Spleen (tissue), 11 donors: ENCODE measurements around the gene MAST2. TPM values are rescaled to one million over a fixed set of nuclear protein-coding genes. Genes with fewer than 3 reads are reported as not detected.

ENCODE experiments used
- DNase-seq: peaks from one replicate; pipeline ENCODE4 v3.0.0-alpha.2; 2020
- H3K27ac ChIP-seq, 8 donors: fragments of 200-600 bp; sonication (generic) in 7 of 8; 1 replicate in 4 of 8; 2 replicates in 4 of 8; pipeline versions ENCODE4 v1.5.0 to v1.8.0; 2016 to 2021; ENCODE audit warnings: inconsistent platforms in 4 of 8, mild to moderate bottlenecking in 4 of 8, moderate library complexity in 1 of 8
- H3K27me3 ChIP-seq, 7 donors: fragments of 200-600 bp; sonication (generic) in 6 of 7; replicated peaks in 1 of 7; 1 replicate in 4 of 7; 2 replicates in 3 of 7; pipeline versions ENCODE4 v1.5.0 to v1.8.0; 2016 to 2021; ENCODE audit warnings: inconsistent platforms in 3 of 7, mild to moderate bottlenecking in 1 of 7
- H3K36me3 ChIP-seq, 6 donors: fragments of 200-600 bp; sonication (generic) in 5 of 6; 1 replicate in 4 of 6; 2 replicates in 2 of 6; pipeline versions ENCODE4 v1.5.0 to v1.8.0; 2016 to 2021; ENCODE audit warnings: inconsistent platforms in 2 of 6
- H3K4me1 ChIP-seq, 6 donors: fragments of 200-600 bp; sonication (generic) in 5 of 6; 1 replicate in 3 of 6; 2 replicates in 3 of 6; pipeline versions ENCODE4 v1.5.0 to v1.8.0; 2016 to 2021; ENCODE audit warnings: inconsistent platforms in 3 of 6
- H3K4me3 ChIP-seq, 8 donors: fragments of 200-600 bp; sonication (generic) in 7 of 8; 1 replicate in 4 of 8; 2 replicates in 4 of 8; pipeline versions ENCODE4 v1.5.0 to v1.8.0; 2016 to 2021; ENCODE audit warnings: inconsistent platforms in 4 of 8, mild to moderate bottlenecking in 4 of 8, moderate library complexity in 2 of 8
- H3K9me3 ChIP-seq, 8 donors: fragments of 200-600 bp; sonication (generic) in 7 of 8; 1 replicate in 4 of 8; 2 replicates in 4 of 8; pipeline versions ENCODE4 v1.5.0 to v1.8.0; 2016 to 2021; ENCODE audit warnings: inconsistent platforms in 4 of 8
- POLR2A ChIP-seq, 3 donors: fragments of 450-650 bp; IDR thresholded peaks; one replicate each; pipeline ENCODE4 v1.5.1; 2017; ENCODE audit warnings: antibody characterized with exemption in 3 of 3, mild to moderate bottlenecking in 1 of 3
- POLR2AphosphoS5 ChIP-seq, 3 donors: sonication (generic); formaldehyde crosslinking; IDR thresholded peaks; one replicate each; pipeline ENCODE4 v1.5.1; 2017; ENCODE audit warnings: antibody characterized with exemption in 3 of 3
- WGBS, 5 donors: extraction: QIAGEN DNeasy Blood & Tissue Kit in 3 of 5; methylation state at CpG; one replicate each; pipeline versions ENCODE4 v1.1.5 to v1.1.7; 2013 to 2018; 5-methylcytosine and 5-hydroxymethylcytosine counted together
- intact Hi-C: fragments of 100-400 bp; cut with DNase I; formaldehyde crosslinking; loops from one replicate; pipeline ENCODE4 v1.15.0; 2023; ENCODE audit warnings: low total_unique reads
- polyA plus RNA-seq, 3 donors: library from polyadenylated mRNA; stranded (reverse); fragments of 200-250 nt; gene quantifications; one replicate each; pipeline ENCODE4 v1.2.1, GENCODE V29; 2013
- total RNA-seq, 7 donors: library from RNA; depleted of rRNA in 3 of 7; stranded (reverse); fragments of >200 nt in 3 of 7; fragmentation: NEBNext Ultra II Directional in 4 of 7; extraction: Animal tissue kit (Norgen Biotek cat#: 25700) in 4 of 7; gene quantifications; one replicate each; pipeline versions ENCODE4 v1.1.0 to v1.2.1, GENCODE V29; 2016 to 2021
- TF ChIP-seq, protein P1 (sequence below), 11 experiments: fragments of 200-600 bp in 7 of 11; fragments of 450-650 bp in 4 of 11; sonication (generic) in 4 of 11; IDR thresholded peaks in 8 of 11; conservative IDR thresholded peaks in 3 of 11; 1 replicate in 7 of 11; 2 replicates in 4 of 11; pipeline versions ENCODE4 v1.4.0 to v1.8.0; 2016 to 2021; ENCODE audit warnings: antibody characterized with exemption in 11 of 11, inconsistent platforms in 4 of 11, mild to moderate bottlenecking in 1 of 11
- donor health status: healthy with polysubstance abuse.
- donor health status: DM: no; HTN: no; CAD: no; lungs with moderate emphysema.
- donor health status: DM: no; HTN: no; CAD: no.
- donor health status: Bipolar disorder and iron deficiency.
- donor health status: healthy.
- donor health status: DM: no; HTN: no; CAD: no.
- donor health status: DM: yes; HTN: yes; CAD: no.

The MAST2 gene
- total and polyA plus RNA-seq, 10 donors = 3.6 to 19.4 (median 12.9) TPM

DNA sequence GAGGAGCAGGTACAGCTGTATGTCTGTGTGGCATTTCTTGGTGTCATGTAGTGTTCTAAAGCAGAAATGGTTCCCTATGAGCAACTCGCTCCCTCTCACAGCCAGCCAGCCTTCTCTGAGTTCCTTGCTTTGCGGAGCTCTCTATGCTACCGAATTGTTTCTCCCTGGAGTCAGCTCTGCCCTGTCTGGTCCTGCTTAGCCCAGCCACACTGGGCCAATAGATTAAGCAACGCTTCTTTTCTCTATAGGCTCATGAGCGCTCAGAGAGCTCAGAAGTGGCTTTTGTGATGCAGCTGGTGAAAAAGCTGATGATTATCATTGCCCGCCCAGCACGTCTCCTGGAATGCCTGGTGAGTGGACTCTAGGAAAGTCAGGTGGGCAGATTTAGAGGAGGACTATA lies 215.9 kb downstream of the MAST2 start:
- WGBS, 5 donors = 94 to 99% (median 97%) methylated on average over 7 of the region's 7 CpGs
- peaks cover 0 to 9% (median 0%) of the 10 kb centered on the region in 6 donors for H3K4me1 ChIP-seq
- DNase-seq = no peak
- intact Hi-C loops = no loop called here
- H3K36me3 ChIP-seq = peaks cover 0 to 31% (median 15%) of the 10 kb centered on the region in 6 donors
- H3K9me3 ChIP-seq = no peaks in the 10 kb centered on the region
- H3K27me3 ChIP-seq = no peaks in the 10 kb centered on the region
- H3K27ac ChIP-seq = no peak overlapping the region
- TF ChIP-seq, protein P1, sequence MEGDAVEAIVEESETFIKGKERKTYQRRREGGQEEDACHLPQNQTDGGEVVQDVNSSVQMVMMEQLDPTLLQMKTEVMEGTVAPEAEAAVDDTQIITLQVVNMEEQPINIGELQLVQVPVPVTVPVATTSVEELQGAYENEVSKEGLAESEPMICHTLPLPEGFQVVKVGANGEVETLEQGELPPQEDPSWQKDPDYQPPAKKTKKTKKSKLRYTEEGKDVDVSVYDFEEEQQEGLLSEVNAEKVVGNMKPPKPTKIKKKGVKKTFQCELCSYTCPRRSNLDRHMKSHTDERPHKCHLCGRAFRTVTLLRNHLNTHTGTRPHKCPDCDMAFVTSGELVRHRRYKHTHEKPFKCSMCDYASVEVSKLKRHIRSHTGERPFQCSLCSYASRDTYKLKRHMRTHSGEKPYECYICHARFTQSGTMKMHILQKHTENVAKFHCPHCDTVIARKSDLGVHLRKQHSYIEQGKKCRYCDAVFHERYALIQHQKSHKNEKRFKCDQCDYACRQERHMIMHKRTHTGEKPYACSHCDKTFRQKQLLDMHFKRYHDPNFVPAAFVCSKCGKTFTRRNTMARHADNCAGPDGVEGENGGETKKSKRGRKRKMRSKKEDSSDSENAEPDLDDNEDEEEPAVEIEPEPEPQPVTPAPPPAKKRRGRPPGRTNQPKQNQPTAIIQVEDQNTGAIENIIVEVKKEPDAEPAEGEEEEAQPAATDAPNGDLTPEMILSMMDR (IDR thresholded peaks at IDR 0.05 in 8 of 11, conservative IDR thresholded peaks at IDR 0.05 in 3 of 11) = no peak
- TF ChIP-seq POLR2AphosphoS5 (IDR thresholded peaks at IDR 0.05) = no peak
- TF ChIP-seq POLR2A (IDR thresholded peaks at IDR 0.05) = no peak
- H3K4me3 ChIP-seq = no peak overlapping the region

DNA sequence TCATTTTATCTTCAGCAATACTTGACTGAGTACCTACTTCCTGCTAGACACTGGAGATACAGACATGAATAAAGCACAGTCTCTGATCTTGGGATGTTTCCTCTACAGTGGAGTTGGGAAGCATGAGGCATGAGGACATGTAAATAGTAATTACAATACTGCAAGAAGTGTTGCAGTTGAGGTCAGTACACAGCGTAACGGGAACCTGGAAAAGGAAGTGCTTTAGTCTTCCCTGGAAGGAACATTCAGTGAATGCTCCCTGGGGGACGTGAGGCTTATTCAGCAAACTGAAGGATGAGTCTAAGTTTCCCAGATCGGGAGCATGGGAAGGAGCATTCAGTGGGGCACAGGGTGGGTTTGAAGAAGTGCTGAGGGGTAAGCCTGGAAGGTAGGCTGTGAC lies 216.6 kb downstream of the MAST2 start:
- DNase-seq = no peak
- WGBS, 5 donors = 51 to 70% (median 59%) methylated on average over 4 of the region's 4 CpGs
- H3K9me3 ChIP-seq = no peaks in the 10 kb centered on the region
- no peak overlapping the region for H3K4me3 ChIP-seq
- TF ChIP-seq POLR2A (IDR thresholded peaks at IDR 0.05) (no peak), POLR2AphosphoS5 (IDR thresholded peaks at IDR 0.05) (no peak)
- TF ChIP-seq, protein P1 (IDR thresholded peaks at IDR 0.05 in 8 of 11, conservative IDR thresholded peaks at IDR 0.05 in 3 of 11) = no peak
- H3K4me1 ChIP-seq = peaks cover 0 to 9% (median 0%) of the 10 kb centered on the region in 6 donors
- intact Hi-C loops = no loop called here
- H3K36me3 ChIP-seq = peaks cover 0 to 34% (median 15%) of the 10 kb centered on the region in 6 donors
- no peak overlapping the region for H3K27ac ChIP-seq
- no peaks in the 10 kb centered on the region for H3K27me3 ChIP-seq

DNA sequence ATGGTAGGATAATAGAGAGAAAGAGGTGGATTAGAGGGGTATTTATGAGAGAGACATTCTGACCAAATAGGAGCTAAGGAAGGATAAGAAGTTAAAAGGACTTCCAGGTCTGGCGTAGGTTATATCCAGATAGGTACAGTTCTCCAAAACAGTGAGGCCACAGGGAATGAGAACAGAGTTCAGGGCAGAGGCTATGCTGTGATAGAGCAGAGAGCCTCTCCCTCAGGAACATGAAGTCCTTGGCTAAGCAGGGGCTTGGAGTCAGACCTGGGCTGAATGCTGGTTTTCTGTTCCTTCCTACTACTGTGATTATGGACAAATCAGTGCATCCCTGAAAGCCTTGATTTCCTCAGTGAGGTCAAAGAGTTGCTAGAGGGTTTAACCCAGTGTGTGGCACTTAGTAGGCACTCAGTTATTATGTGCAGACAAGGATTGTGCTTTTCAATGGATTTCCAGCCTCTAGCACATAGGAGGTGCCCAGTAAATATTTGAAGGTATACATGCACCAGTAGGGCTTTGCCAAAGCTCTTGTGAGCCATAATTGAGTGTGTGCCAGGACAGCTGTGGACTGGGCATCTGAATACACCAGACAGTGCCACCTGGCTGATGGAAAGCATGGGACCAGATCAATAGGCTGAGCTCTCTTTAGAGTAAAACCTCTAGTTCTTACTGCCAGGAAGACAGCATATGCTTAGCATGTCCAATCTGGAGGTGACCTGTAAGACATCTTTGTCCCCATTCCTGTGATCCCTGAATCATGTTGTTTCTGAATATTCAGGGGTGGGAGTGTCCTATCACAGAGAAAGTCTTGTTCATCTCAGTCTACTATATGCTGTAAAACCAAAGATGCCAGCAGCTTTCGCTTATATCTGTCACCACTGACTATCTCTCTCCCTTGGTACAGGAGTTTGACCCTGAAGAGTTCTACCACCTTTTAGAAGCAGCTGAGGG lies 217.9 kb downstream of the MAST2 start:
- H3K36me3 ChIP-seq = peaks cover 0 to 43% (median 15%) of the 10 kb centered on the region in 6 donors
- no peak for DNase-seq
- no peak for TF ChIP-seq POLR2A (IDR thresholded peaks at IDR 0.05)
- TF ChIP-seq POLR2AphosphoS5 (IDR thresholded peaks at IDR 0.05) = no peak
- TF ChIP-seq, protein P1 (IDR thresholded peaks at IDR 0.05 in 8 of 11, conservative IDR thresholded peaks at IDR 0.05 in 3 of 11) = no peak
- H3K9me3 ChIP-seq = no peaks in the 10 kb centered on the region
- peaks cover 0 to 9% (median 0%) of the 10 kb centered on the region in 6 donors for H3K4me1 ChIP-seq
- H3K27me3 ChIP-seq = no peaks in the 10 kb centered on the region
- 91 to 100% (median 98%) methylated on average over 2 of the region's 2 CpGs for WGBS, 5 donors
- H3K4me3 ChIP-seq = no peak overlapping the region
- intact Hi-C loops = no loop called here
- H3K27ac ChIP-seq = no peak overlapping the region

DNA sequence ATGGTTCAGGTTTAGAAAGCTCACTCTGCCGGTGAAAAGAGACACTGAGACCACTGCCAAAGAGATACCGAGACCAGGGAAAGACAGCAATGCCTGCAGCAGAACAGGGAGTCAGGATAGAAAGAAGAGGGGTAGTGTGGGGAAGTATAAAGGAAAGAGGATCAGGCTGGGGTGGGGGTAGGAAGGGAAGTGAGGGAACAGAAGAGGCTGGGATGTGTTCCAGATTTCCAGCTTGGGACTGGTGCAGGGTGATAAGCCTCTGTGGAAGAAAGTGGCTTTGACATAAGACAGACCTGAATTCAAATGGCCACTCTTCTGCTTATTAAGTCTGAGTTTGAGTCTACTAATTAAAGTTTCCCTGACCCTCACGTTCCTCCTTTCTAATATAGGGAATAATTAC lies 223.1 kb downstream of the MAST2 start:
- intact Hi-C loops = no loop called here
- no peak overlapping the region for H3K4me3 ChIP-seq
- no peak for TF ChIP-seq POLR2AphosphoS5 (IDR thresholded peaks at IDR 0.05)
- TF ChIP-seq POLR2A (IDR thresholded peaks at IDR 0.05) = no peak
- TF ChIP-seq, protein P1 (IDR thresholded peaks at IDR 0.05 in 8 of 11, conservative IDR thresholded peaks at IDR 0.05 in 3 of 11) = no peak
- H3K36me3 ChIP-seq = peaks cover 0 to 87% (median 23%) of the 10 kb centered on the region in 6 donors
- no peaks in the 10 kb centered on the region for H3K9me3 ChIP-seq
- H3K4me1 ChIP-seq = no peaks in the 10 kb centered on the region
- no peak overlapping the region for H3K27ac ChIP-seq
- no peak for DNase-seq
- H3K27me3 ChIP-seq = no peaks in the 10 kb centered on the region
- 94 to 98% (median 94%) methylated on average over 3 of the region's 3 CpGs for WGBS, 5 donors
